ENCODE data around the gene MORN5.

- TF ChIP-seq CTCF (IDR thresholded peaks at IDR 0.05) (no peak), EZH2 (IDR thresholded peaks at IDR 0.05; ENCODE audit: borderline replicate concordance, insufficient read depth, low read depth, low read length, poor library complexity, severe bottlenecking) (no peak)
These were observed 4.6 kb downstream of the MORN5 start for GRCh38 chr9:122164286-122164685.
